Panc1 (cell line): ENCODE measurements around the gene MOB1B.

Experiments
- SIN3A ChIP-seq: IDR thresholded peaks from 2 replicates; pipeline ENCODE4 v1.6.1; 2012; ENCODE audit warnings: low read depth, mild to moderate bottlenecking, low read length, moderate library complexity, borderline replicate concordance; ENCODE audit not compliant: insufficient read depth
- TF ChIP-seq, protein P1 (sequence below): fragments of 450-650 bp; IDR thresholded peaks from 2 replicates; pipeline ENCODE4 v1.5.1; 2017; ENCODE audit warnings: mild to moderate bottlenecking
- TF ChIP-seq, protein P2 (sequence below), 2 experiments: IDR thresholded peaks; 2 replicates each; pipeline ENCODE4 v1.6.1; 2011 to 2012; ENCODE audit warnings: low read depth in 2 of 2, control low read depth in 1 of 2, low read length in 1 of 2, mild to moderate bottlenecking in 1 of 2, moderate library complexity in 1 of 2; ENCODE audit not compliant: insufficient read depth in 1 of 2

DNA sequence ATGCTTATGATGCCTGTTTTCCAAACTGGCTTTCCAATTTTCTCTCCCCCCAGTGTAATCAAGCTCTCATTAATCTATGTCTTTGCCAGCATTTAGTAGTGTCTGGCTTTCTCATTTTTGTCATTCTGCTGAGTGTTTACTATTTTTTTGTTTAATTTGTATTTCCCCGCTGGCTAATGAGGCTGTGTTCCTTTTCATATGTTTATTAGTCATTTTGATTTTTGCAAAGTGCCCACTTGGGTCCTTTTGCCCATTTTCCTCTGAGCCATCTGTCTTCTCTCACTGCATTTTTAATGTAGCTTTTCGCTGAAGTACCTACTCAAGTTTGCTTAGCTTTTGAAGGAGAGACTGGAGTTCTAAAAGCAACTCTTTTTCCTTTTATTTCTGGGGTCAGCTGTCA lies 106.0 kb downstream of the MOB1B start:
- TF ChIP-seq SIN3A = no peak
- TF ChIP-seq, protein P1, sequence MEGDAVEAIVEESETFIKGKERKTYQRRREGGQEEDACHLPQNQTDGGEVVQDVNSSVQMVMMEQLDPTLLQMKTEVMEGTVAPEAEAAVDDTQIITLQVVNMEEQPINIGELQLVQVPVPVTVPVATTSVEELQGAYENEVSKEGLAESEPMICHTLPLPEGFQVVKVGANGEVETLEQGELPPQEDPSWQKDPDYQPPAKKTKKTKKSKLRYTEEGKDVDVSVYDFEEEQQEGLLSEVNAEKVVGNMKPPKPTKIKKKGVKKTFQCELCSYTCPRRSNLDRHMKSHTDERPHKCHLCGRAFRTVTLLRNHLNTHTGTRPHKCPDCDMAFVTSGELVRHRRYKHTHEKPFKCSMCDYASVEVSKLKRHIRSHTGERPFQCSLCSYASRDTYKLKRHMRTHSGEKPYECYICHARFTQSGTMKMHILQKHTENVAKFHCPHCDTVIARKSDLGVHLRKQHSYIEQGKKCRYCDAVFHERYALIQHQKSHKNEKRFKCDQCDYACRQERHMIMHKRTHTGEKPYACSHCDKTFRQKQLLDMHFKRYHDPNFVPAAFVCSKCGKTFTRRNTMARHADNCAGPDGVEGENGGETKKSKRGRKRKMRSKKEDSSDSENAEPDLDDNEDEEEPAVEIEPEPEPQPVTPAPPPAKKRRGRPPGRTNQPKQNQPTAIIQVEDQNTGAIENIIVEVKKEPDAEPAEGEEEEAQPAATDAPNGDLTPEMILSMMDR = no peak
- TF ChIP-seq, protein P2, sequence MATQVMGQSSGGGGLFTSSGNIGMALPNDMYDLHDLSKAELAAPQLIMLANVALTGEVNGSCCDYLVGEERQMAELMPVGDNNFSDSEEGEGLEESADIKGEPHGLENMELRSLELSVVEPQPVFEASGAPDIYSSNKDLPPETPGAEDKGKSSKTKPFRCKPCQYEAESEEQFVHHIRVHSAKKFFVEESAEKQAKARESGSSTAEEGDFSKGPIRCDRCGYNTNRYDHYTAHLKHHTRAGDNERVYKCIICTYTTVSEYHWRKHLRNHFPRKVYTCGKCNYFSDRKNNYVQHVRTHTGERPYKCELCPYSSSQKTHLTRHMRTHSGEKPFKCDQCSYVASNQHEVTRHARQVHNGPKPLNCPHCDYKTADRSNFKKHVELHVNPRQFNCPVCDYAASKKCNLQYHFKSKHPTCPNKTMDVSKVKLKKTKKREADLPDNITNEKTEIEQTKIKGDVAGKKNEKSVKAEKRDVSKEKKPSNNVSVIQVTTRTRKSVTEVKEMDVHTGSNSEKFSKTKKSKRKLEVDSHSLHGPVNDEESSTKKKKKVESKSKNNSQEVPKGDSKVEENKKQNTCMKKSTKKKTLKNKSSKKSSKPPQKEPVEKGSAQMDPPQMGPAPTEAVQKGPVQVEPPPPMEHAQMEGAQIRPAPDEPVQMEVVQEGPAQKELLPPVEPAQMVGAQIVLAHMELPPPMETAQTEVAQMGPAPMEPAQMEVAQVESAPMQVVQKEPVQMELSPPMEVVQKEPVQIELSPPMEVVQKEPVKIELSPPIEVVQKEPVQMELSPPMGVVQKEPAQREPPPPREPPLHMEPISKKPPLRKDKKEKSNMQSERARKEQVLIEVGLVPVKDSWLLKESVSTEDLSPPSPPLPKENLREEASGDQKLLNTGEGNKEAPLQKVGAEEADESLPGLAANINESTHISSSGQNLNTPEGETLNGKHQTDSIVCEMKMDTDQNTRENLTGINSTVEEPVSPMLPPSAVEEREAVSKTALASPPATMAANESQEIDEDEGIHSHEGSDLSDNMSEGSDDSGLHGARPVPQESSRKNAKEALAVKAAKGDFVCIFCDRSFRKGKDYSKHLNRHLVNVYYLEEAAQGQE (IDR thresholded peaks at IDR 0.05; ENCODE audit: insufficient read depth in 1 of 2, low read depth in 2 of 2, low read length in 1 of 2) = no peak
